SK-N-SH (cell line): ENCODE data around the gene ESPL1.

Experiments used
- CTCF ChIP-seq: fragments of 200-600 bp; sonication (generic); IDR thresholded peaks from 2 replicates; pipeline ENCODE4 v1.6.1; 2017; ENCODE audit warnings: antibody characterized with exemption, mild to moderate bottlenecking, moderate library complexity
- GATA2 ChIP-seq: sonication (generic); formaldehyde crosslinking; IDR thresholded peaks from 2 replicates; pipeline ENCODE4 v1.5.0; 2020; ENCODE audit warnings: mild to moderate bottlenecking, missing genetic modification reagents
- MAX ChIP-seq: IDR thresholded peaks from 2 replicates; pipeline ENCODE4 v1.4.0; 2012; ENCODE audit warnings: low read depth
- POLR2AphosphoS5 ChIP-seq: IDR thresholded peaks from 2 replicates; pipeline ENCODE4 v1.6.1; 2012; ENCODE audit warnings: low read depth, low read length
- RAD21 ChIP-seq: IDR thresholded peaks from 2 replicates; pipeline ENCODE4 v1.6.1; 2012; ENCODE audit warnings: mild to moderate bottlenecking, low read length
- REST ChIP-seq: IDR thresholded peaks from 2 replicates; pipeline ENCODE4 v1.6.1; 2012; ENCODE audit warnings: mild to moderate bottlenecking, low read depth, low read length, moderate library complexity
- RFX5 ChIP-seq: IDR thresholded peaks from 2 replicates; pipeline ENCODE4 v1.6.1; 2012; ENCODE audit warnings: mild to moderate bottlenecking, improper control_type of control experiment, low read length
- RXRA ChIP-seq: IDR thresholded peaks from 2 replicates; pipeline ENCODE4 v1.4.0; 2012; ENCODE audit warnings: low read depth, mild to moderate bottlenecking, borderline replicate concordance
- SIN3A ChIP-seq: IDR thresholded peaks from 2 replicates; pipeline ENCODE4 v1.6.1; 2012; ENCODE audit warnings: low read depth, mild to moderate bottlenecking, low read length, moderate library complexity, borderline replicate concordance
- TCF12 ChIP-seq: IDR thresholded peaks from 2 replicates; pipeline ENCODE4 v1.4.0; 2012

- TF ChIP-seq CTCF (no peak), MAX (no peak), RFX5 (no peak), REST (no peak), GATA2 (CRISPR knock-in tag) (no peak), RAD21 (no peak), TCF12 (no peak), RXRA (no peak), POLR2AphosphoS5 (no peak), SIN3A (no peak)
These were observed 26.3 kb upstream of the ESPL1 start for GRCh38 chr12:53241623-53242412.
